ENCODE measurements around the gene RAB33A. TPM values are rescaled to one million over a fixed set of nuclear protein-coding genes. Genes with fewer than 3 reads are reported as not detected.
"Not testable (repeated sequence)": the region's sequence is repeated elsewhere in the genome, so short reads cannot be mapped to it uniquely, and the experiment has no call there.

The RAB33A gene
- total RNA-seq, 2 donors from 2014 or later = 0.78 TPM; not detected in 1

- WGBS, 2 donors = 80 to 100% methylated on average over 1 of the region's 1 CpG
Observed at GRCh38 chrX:130212371-130212770, 40.6 kb downstream of the RAB33A start.

GRCh38 chrX:130213376-130213775 is 41.6 kb downstream of the RAB33A start:
- no peaks in the 10 kb centered on the region for H3K36me3 ChIP-seq (replicated peaks in 1 of 2; ENCODE audit: insufficient read depth in 1 of 2, low read depth in 2 of 2)
- H3K4me3 ChIP-seq = no peak overlapping the region
- intact Hi-C loops (cut with DNase I) = no loop called here
- 80 to 88% methylated on average over 1 of the region's 2 CpGs for WGBS, 2 donors
- no peak overlapping the region for H3K27ac ChIP-seq
- H3K27me3 ChIP-seq = no peaks in the 10 kb centered on the region
- DNase-seq (no peak), ATAC-seq (no peak)
- no peak for TF ChIP-seq POLR2A (IDR thresholded peaks at IDR 0.05)
- TF ChIP-seq, protein P1, sequence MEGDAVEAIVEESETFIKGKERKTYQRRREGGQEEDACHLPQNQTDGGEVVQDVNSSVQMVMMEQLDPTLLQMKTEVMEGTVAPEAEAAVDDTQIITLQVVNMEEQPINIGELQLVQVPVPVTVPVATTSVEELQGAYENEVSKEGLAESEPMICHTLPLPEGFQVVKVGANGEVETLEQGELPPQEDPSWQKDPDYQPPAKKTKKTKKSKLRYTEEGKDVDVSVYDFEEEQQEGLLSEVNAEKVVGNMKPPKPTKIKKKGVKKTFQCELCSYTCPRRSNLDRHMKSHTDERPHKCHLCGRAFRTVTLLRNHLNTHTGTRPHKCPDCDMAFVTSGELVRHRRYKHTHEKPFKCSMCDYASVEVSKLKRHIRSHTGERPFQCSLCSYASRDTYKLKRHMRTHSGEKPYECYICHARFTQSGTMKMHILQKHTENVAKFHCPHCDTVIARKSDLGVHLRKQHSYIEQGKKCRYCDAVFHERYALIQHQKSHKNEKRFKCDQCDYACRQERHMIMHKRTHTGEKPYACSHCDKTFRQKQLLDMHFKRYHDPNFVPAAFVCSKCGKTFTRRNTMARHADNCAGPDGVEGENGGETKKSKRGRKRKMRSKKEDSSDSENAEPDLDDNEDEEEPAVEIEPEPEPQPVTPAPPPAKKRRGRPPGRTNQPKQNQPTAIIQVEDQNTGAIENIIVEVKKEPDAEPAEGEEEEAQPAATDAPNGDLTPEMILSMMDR (IDR thresholded peaks at IDR 0.05) = no peak
- no peaks in the 10 kb centered on the region for H3K4me1 ChIP-seq
- H3K9me3 ChIP-seq = no peaks in the 10 kb centered on the region

More at GRCh38 chrX:130212371-130212770, 40.6 kb downstream of the RAB33A start:
- Histone ChIP-seq H3K9me3 (no peaks in the 10 kb centered on the region), H3K4me3 (no peak overlapping the region), H3K27me3 (no peaks in the 10 kb centered on the region), H3K36me3 (replicated peaks in 1 of 2; ENCODE audit: insufficient read depth in 1 of 2, low read depth in 2 of 2) (no peaks in the 10 kb centered on the region), H3K27ac (no peak overlapping the region), H3K4me1 (no peaks in the 10 kb centered on the region)
- TF ChIP-seq, protein P1 (IDR thresholded peaks at IDR 0.05) = no peak
- TF ChIP-seq POLR2A (IDR thresholded peaks at IDR 0.05) = no peak
- DNase-seq (no peak), ATAC-seq (no peak)
- intact Hi-C loops (cut with DNase I) = no loop called here

- H3K9me3 ChIP-seq = no peaks in the 10 kb centered on the region
- H3K27me3 ChIP-seq = no peaks in the 10 kb centered on the region
- no peaks in the 10 kb centered on the region for H3K4me1 ChIP-seq
- ATAC-seq (no peak), DNase-seq (no peak)
- 85 to 86% methylated on average over 4 of the region's 4 CpGs for WGBS, 2 donors
- no peaks in the 10 kb centered on the region for H3K36me3 ChIP-seq (replicated peaks in 1 of 2; ENCODE audit: insufficient read depth in 1 of 2, low read depth in 2 of 2)
- intact Hi-C loops (cut with DNase I) = no loop called here
- H3K27ac ChIP-seq = no peak overlapping the region
- TF ChIP-seq, protein P1 (IDR thresholded peaks at IDR 0.05) = no peak
- TF ChIP-seq POLR2A (IDR thresholded peaks at IDR 0.05) = no peak
- no peak overlapping the region for H3K4me3 ChIP-seq
Observed at GRCh38 chrX:130216320-130216719, 44.6 kb downstream of the RAB33A start.

GRCh38 chrX:130224810-130225209 is 53.0 kb downstream of the RAB33A start:
- DNase-seq = no peak
- H3K27ac ChIP-seq = no peak overlapping the region
- no peak overlapping the region for H3K4me3 ChIP-seq
- H3K4me1 ChIP-seq = no peaks in the 10 kb centered on the region
- no peak for ATAC-seq
- H3K36me3 ChIP-seq (replicated peaks in 1 of 2; ENCODE audit: insufficient read depth in 1 of 2, low read depth in 2 of 2) = no peaks in the 10 kb centered on the region
- no peaks in the 10 kb centered on the region for H3K27me3 ChIP-seq
- intact Hi-C loops (cut with DNase I) = no loop called here
- no peak for TF ChIP-seq POLR2A (IDR thresholded peaks at IDR 0.05)
- TF ChIP-seq, protein P1 (IDR thresholded peaks at IDR 0.05) = no peak
- no peaks in the 10 kb centered on the region for H3K9me3 ChIP-seq
- WGBS, 2 donors = 59 to 73% methylated on average over 2 of the region's 2 CpGs

- no peaks in the 10 kb centered on the region for H3K36me3 ChIP-seq (replicated peaks in 1 of 2; ENCODE audit: insufficient read depth in 1 of 2, low read depth in 2 of 2)
- H3K9me3 ChIP-seq = no peaks in the 10 kb centered on the region
- no peaks in the 10 kb centered on the region for H3K27me3 ChIP-seq
- no peak for TF ChIP-seq POLR2A (IDR thresholded peaks at IDR 0.05)
- TF ChIP-seq, protein P1 (IDR thresholded peaks at IDR 0.05) = no peak
- no peak for DNase-seq
- no peaks in the 10 kb centered on the region for H3K4me1 ChIP-seq
- intact Hi-C loops (cut with DNase I) = no loop called here
- 100% methylated on average over 1 to 2 of the region's 2 CpGs for WGBS, 2 donors
- no peak overlapping the region for H3K4me3 ChIP-seq
- H3K27ac ChIP-seq = no peak overlapping the region
- ATAC-seq = no peak
Observed at GRCh38 chrX:130228871-130229270, 57.1 kb downstream of the RAB33A start.

DNA sequence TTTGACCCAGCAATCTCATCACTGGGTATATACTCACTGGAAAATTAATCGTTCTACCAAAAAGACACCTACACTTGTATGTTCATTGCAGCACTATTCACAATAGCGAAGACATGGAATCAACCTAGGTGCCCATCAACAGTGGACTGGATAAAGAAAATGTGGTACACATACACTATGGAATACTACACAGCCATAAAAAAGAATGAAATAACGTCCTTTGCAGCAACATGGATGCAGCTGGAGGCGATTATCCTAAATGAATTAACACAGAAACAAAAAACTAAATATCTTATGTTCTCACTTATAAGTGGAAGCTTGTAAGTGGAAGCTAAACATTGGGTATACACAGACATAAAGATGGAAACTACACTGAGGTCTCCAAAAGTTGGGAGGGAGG is 59.4 kb downstream of the RAB33A start:
- DNase-seq; H3K27me3 ChIP-seq; intact Hi-C loops (cut with DNase I); H3K9me3 ChIP-seq; H3K36me3 ChIP-seq (replicated peaks in 1 of 2; ENCODE audit: insufficient read depth in 1 of 2, low read depth in 2 of 2); H3K4me1 ChIP-seq; H3K4me3 ChIP-seq; H3K27ac ChIP-seq; ATAC-seq: not testable (repeated sequence)
- 90 to 98% methylated on average over 4 of the region's 4 CpGs for WGBS, 2 donors

Data from body of pancreas (tissue), 4 donors.